Islet precursor cell (in vitro differentiated cells): ENCODE results near the gene WDCP.
"Not testable (repeated sequence)": the region's sequence is repeated elsewhere in the genome, so short reads cannot be mapped to it uniquely, and the experiment has no call there.

Experiments
- DNase-seq: peaks from one replicate; pipeline ENCODE4 v3.0.0-alpha.2; 2018

WDCP gene

GRCh38 chr2:24058564-24059271 lies 11.5 kb upstream of the WDCP start:
- DNase-seq, result no peak

GRCh38 chr2:24055750-24056149 lies 8.6 kb upstream of the WDCP start:
- no peak for DNase-seq

- DNase-seq, result no peak
These were observed 7.3 kb upstream of the WDCP start for GRCh38 chr2:24054366-24055010.

- no peak for DNase-seq
These were observed 5.8 kb upstream of the WDCP start for GRCh38 chr2:24052951-24053350.

- no peak for DNase-seq
These were observed 4.6 kb upstream of the WDCP start for GRCh38 chr2:24051833-24052232.

GRCh38 chr2:24050041-24050979 lies 3.1 kb upstream of the WDCP start:
- peak; percentile 80 for DNase-seq

GRCh38 chr2:24049485-24050021 lies 2.4 kb upstream of the WDCP start, which contains the start of gene FKBP1B:
Gene FKBP1B, plus strand, starts transcription at chr2:24049741. Its CDS starts 109 bp downstream, at chr2:24049850.
- peak; percentile 93 for DNase-seq

GRCh38 chr2:24048769-24049484 lies 1.7 kb upstream of the WDCP start:
- no peak for DNase-seq

GRCh38 chr2:24047703-24048033 lies 477 bp upstream of the WDCP start:
- DNase-seq, result no peak

GRCh38 chr2:24046599-24046929 lies 627 bp downstream of the WDCP start:
- DNase-seq, result no peak

- no peak for DNase-seq
These were observed 1.4 kb downstream of the WDCP start for GRCh38 chr2:24045511-24046508.

GRCh38 chr2:24043133-24043532 lies 4.1 kb downstream of the WDCP start:
- not testable (repeated sequence) for DNase-seq

- no peak for DNase-seq
These were observed 6.7 kb downstream of the WDCP start for GRCh38 chr2:24040511-24040910.

- DNase-seq, result no peak
These were observed 8.2 kb downstream of the WDCP start for GRCh38 chr2:24038786-24039499.

GRCh38 chr2:24026233-24026632 lies 21.0 kb downstream of the WDCP start:
- no peak for DNase-seq

GRCh38 chr2:24024996-24025663 lies 22.1 kb downstream of the WDCP start:
- no peak for DNase-seq

- DNase-seq, result peak; percentile 77
These were observed 23.2 kb downstream of the WDCP start for GRCh38 chr2:24024018-24024417.

- DNase-seq, result no peak
These were observed 24.1 kb downstream of the WDCP start for GRCh38 chr2:24022975-24023575.

- no peak for DNase-seq
These were observed 24.7 kb downstream of the WDCP start for GRCh38 chr2:24022324-24022974.
